HG03139 (cell line): Measurements from ENCODE around the gene MDC1.
"Not testable (repeated sequence)": the region's sequence is repeated elsewhere in the genome, so short reads cannot be mapped to it uniquely, and the experiment has no call there.

Experiments used
- ATAC-seq: cut with Tn5 transposase; IDR thresholded peaks from one replicate; pipeline ENCODE4 v1.9.1; 2021; ENCODE audit not compliant: unreplicated experiment

The MDC1 gene, protein sequence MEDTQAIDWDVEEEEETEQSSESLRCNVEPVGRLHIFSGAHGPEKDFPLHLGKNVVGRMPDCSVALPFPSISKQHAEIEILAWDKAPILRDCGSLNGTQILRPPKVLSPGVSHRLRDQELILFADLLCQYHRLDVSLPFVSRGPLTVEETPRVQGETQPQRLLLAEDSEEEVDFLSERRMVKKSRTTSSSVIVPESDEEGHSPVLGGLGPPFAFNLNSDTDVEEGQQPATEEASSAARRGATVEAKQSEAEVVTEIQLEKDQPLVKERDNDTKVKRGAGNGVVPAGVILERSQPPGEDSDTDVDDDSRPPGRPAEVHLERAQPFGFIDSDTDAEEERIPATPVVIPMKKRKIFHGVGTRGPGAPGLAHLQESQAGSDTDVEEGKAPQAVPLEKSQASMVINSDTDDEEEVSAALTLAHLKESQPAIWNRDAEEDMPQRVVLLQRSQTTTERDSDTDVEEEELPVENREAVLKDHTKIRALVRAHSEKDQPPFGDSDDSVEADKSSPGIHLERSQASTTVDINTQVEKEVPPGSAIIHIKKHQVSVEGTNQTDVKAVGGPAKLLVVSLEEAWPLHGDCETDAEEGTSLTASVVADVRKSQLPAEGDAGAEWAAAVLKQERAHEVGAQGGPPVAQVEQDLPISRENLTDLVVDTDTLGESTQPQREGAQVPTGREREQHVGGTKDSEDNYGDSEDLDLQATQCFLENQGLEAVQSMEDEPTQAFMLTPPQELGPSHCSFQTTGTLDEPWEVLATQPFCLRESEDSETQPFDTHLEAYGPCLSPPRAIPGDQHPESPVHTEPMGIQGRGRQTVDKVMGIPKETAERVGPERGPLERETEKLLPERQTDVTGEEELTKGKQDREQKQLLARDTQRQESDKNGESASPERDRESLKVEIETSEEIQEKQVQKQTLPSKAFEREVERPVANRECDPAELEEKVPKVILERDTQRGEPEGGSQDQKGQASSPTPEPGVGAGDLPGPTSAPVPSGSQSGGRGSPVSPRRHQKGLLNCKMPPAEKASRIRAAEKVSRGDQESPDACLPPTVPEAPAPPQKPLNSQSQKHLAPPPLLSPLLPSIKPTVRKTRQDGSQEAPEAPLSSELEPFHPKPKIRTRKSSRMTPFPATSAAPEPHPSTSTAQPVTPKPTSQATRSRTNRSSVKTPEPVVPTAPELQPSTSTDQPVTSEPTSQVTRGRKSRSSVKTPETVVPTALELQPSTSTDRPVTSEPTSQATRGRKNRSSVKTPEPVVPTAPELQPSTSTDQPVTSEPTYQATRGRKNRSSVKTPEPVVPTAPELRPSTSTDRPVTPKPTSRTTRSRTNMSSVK (N-terminal part only)

DNA sequence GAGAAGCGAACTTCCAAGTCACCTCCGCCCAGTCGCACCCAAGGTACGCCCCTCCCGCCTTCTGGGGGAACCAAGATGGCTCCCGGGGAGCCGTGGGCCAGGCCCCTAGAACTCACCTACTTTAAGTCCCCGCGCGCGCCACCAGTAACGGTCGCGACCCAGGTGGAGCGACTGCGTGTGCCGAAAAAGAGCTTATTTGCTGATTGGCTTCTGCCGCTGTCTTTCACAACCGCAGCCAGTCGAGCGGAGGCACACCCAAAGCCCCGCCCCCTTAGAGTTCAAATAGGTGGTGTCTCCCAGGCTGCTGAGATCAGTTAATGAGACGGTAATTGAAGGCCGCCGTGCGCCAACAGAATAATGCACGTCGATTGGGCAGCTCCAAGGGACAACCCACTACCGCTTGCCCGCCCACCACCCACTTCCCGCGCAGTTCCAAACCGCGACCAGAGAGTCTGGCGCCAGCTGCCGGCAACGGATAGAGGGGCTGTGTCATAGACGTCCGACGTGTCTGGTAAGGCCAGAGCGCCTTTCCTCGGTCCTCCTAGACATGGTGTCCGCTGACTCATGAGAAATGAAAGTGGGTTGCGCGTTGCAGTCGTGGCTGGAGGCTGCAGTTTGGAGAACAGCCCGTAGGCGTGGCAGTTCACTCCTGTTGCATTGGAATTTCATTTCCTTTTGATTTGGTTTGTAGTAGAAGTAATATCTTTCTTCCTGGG, at the start of gene MDC1:
MDC1 (minus strand) TSS at position 153 of the 716 bp plus-strand sequence. CDS start 2,106 bp downstream, outside the sequence.
- ATAC-seq = peak; percentile 58

GRCh38 chr6:30766461-30767157, 49.5 kb upstream of the MDC1 start:
- ATAC-seq = no peak

GRCh38 chr6:30765495-30765894, 48.4 kb upstream of the MDC1 start:
- not testable (repeated sequence) for ATAC-seq

- ATAC-seq = not testable (repeated sequence)
Measured at GRCh38 chr6:30764490-30765043, 47.5 kb upstream of the MDC1 start.

DNA sequence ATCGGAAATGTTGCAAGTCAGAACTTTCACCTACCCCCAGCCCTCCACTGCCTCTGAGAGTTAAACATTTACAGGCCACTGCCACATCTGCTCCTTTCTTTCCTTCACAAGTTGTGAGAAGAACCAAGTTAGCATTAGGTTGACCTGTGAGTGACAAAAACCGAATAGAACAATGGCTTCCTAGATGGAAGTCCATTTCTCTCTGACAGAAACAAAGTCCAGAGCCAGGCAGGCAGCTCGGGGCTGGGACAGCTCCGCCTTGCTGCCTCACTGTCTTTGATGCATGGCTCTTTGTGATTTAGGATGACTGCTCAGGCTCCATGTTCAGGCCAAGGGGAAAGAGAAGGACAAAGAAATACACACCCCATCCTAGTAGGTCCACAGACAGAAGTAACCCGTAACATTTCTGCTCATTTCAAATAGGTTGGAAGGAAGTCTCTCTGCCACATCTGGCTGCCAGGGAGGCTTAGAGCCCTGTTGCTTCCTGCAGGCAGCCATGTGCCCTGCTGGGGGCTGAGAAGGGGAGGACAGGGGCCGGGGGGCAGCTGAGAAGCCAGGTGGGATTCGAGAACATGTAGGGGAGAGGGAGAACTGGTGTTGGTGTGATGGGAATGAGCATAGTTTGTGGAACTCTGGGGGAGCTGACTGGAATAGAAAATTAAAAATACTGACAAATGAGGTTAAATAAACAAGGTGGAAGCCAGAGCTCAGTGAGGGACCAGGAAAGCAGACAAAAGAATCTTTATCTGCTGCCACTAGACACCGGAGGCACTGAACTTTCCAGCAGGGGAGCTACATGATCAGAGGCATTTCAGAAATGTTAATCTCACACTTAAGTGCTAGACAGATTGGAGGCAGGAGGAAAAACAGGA, 46.8 kb upstream of the MDC1 start:
- ATAC-seq = no peak

DNA sequence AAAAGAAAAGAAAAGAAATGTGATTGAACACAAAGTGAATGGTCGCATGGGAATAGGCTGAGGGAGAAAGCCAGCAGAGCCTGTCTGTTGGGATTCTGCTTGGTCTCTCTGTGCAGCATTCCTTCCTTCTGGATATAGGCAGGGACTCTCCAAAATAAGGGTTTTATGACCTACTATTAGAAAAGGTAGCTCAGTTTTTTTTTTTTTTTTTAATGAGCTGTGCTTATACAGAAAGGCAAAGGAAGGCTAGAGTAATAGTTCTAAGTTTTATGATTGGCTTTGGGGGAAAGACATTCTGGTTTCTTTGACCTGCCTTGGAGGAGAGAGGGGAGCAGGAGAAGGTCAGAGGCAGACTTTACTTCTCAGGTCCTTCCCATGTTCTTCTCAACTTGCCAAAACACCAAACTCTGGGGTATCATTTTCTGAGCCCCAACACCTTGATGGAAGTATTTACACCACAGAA, 46.1 kb upstream of the MDC1 start:
- no peak for ATAC-seq

DNA sequence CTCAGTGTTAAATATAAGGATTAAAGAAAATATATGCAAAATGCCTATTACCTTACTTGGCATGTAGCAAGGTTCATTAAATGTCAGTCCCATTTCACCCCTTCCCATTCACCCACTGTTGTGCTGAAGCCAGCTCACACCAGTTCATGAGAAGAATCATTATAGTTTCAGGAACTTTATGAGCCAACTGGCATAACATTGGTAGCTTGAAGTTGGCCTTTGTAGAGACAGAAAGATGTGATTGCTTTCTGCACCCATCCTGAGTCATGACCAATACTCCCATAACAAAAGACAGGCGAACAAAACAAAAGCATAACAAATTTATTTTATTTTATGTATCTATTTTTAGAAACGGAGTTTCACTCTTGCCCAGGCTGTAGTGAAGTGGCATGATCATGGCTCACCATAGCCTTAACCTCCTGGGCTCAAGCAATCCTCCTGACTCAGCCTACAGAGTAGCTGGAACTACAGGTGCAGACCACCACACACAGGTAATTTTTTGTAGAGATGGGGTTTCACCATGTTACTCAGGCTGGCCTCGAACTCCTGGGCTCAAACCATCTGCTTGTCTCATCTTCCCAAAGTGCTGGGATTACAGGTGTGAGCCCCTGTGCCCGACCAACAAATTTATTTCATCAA, 44.8 kb upstream of the MDC1 start:
- ATAC-seq = no peak

DNA sequence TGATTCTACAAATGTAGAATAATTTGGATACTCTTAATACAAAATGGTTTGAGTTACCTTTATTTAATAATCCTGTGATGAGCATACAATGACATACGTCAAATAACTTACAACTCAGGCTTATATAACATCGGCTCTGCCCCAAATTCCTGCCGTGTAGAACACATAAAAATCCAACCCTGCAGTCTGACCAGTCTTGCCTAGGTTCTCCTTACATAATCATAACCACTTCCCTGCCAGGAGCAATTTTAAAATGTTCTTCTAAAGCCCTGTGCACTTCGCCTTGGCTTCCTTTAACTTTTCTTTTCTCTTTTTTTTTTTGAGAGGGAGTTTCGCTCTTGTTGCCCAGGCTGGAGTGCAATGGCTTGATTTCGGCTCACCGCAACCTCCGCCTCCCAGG, 43.5 kb upstream of the MDC1 start:
- ATAC-seq = no peak

DNA sequence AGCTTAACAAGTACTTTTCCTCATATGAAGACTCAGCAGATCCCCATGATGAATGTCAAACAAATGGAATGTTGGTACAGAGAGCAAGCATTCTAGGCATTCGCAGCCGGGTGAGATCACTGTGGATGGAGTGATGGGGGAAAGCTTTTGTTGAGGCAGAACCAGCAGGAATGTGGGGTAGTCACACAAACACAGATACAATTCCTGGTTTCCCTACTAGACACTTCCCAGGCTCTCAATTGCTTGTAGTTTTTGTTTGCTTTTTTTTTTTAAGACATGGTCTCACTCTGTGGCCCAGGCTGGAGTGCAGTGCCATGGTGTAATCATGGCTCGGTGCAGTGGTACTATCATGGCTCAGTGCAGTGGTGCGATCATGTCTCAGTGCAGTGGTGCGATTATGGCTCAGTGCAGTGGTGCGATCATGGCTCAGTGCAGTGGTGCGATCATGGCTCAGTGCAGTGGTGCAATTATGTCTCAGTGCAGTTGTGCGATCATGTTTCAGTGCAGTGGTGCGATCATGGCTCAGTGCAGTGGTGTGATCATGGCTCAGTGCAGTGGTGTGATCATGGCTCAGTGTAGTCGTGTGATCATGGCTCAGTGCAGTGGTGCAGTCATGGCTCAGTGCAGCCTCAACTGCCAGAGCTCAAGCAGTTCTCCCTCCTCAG, 42.6 kb upstream of the MDC1 start:
- no peak for ATAC-seq

- no peak for ATAC-seq
Measured at GRCh38 chr6:30757261-30757904, 40.3 kb upstream of the MDC1 start.

GRCh38 chr6:30756405-30757003, 39.4 kb upstream of the MDC1 start:
- ATAC-seq = not testable (repeated sequence)

- no peak for ATAC-seq
Measured at GRCh38 chr6:30754631-30755030, 37.5 kb upstream of the MDC1 start.

DNA sequence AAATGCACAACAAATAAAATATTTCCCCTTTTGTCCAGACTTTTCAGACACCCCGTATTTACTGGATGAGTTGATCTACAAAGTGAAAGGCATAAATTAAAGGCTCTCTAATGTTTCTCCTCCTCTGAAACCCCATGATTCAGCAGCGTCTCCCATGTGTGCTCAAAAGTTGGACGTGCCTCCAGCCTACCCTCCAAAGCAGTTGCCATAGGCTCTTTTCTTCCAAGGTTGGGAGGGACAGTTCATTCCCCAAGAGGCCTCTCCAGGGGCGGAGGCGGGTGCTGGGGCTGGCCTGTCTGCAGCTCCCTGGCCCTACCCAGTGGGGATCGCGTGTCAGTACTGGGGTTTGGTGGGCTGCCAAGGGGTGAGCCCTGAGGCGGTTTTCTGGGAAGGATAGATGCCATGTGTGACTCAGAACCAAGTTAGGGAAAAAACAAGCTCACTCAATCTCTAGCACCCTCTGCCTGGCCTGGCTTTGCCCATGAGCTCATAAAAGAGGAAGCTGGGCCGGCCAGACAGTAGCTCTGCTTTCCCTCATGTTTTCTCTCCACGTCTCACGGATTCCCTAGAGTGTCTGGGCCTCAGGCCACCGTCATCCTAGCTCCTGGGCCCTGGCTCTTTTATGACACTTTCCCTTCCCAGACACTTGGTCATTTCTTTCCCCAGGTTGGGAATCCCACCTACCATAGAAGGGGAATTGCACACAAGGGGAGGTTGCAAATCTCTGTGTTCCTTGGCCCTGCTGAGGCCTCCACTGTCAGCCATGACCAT, 35.3 kb upstream of the MDC1 start:
- no peak for ATAC-seq

GRCh38 chr6:30750379-30750668, 33.2 kb upstream of the MDC1 start:
- no peak for ATAC-seq

- no peak for ATAC-seq
Measured at GRCh38 chr6:30749554-30750378, 32.7 kb upstream of the MDC1 start.
